UCSD-AML1 (cell line): ENCODE measurements around the gene GPR141.

Source experiments
- DNase-seq: peaks from one replicate; lab custom pipeline; 2025; ENCODE audit not compliant: unreplicated experiment; lab: John Stamatoyannopoulos, UW

GPR141 gene

GRCh38 chr7:37729181-37729580 is 45.6 kb downstream of the GPR141 start:
- no peak for DNase-seq

- DNase-seq, result no peak
Observed at GRCh38 chr7:37730501-37730900, 46.9 kb downstream of the GPR141 start.

- DNase-seq, result peak; percentile 17
Observed at GRCh38 chr7:37732253-37732652, 48.7 kb downstream of the GPR141 start.

DNA sequence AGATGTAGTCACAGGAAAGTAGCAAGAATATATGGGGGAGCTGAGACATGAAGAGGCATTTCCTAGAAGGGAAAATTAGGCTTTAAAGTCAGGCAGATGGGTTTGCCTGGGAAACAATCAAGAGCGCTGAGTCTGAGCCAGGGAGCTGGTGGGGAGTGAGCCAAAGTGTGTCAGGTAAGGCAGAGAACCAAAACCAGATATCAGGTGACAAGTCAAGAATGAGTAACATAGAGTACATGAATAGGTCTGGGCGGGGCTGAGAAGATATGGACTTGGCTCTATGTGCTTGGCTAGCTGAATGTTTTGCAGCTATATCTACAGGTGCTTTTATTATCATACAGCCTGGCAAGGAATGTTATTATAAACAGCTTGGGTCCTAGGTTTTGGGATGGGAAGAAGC is 49.3 kb downstream of the GPR141 start:
- no peak for DNase-seq

DNA sequence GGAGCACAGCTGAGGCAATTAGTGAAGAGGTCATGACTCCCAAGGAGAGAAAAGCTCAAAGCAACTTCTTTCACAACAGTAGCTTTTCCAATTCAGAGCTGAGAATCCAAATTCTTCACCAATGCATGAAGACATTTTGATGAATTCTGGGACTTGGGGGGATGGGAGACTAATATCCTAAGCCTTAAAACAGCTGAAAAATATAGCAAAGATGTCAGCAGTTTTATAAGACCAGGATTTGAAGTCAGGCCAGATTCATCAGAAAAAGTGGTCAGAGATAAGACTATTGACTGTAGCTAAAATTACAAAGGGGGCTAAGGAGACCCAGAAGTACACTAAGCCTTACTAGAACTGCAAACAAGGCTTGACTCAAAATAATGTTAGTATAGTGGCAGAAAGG is 51.6 kb downstream of the GPR141 start:
- no peak for DNase-seq

DNA sequence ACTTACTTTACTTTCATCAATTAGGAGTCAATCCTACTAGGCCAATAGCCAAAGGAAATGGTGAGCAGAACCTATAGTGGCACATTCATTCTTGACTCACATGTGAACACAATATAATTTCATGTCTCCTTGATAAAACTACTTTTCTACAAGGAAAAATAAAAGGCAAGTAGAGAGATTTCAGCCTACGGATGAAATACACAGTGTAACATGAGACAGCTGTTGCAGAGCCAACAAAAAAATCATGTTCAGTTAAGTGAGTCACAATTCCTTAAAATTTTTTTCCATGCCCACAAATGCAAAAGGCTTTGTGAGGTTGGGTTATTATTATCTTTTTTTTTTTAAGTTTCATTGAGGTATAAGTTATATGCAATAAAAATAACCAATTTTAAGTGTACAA is 54.8 kb downstream of the GPR141 start:
- DNase-seq, result no peak

DNA sequence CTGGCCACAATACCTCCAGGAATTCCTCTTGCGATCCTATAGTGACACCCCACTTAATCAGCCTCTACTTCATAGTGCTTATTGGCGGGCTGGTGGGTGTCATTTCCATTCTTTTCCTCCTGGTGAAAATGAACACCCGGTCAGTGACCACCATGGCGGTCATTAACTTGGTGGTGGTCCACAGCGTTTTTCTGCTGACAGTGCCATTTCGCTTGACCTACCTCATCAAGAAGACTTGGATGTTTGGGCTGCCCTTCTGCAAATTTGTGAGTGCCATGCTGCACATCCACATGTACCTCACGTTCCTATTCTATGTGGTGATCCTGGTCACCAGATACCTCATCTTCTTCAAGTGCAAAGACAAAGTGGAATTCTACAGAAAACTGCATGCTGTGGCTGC is 56.8 kb downstream of the GPR141 start:
- DNase-seq, result no peak

GRCh38 chr7:37741776-37742175 is 58.2 kb downstream of the GPR141 start:
- no peak for DNase-seq

GRCh38 chr7:37751096-37751495 is 67.5 kb downstream of the GPR141 start:
- DNase-seq, result no peak

DNA sequence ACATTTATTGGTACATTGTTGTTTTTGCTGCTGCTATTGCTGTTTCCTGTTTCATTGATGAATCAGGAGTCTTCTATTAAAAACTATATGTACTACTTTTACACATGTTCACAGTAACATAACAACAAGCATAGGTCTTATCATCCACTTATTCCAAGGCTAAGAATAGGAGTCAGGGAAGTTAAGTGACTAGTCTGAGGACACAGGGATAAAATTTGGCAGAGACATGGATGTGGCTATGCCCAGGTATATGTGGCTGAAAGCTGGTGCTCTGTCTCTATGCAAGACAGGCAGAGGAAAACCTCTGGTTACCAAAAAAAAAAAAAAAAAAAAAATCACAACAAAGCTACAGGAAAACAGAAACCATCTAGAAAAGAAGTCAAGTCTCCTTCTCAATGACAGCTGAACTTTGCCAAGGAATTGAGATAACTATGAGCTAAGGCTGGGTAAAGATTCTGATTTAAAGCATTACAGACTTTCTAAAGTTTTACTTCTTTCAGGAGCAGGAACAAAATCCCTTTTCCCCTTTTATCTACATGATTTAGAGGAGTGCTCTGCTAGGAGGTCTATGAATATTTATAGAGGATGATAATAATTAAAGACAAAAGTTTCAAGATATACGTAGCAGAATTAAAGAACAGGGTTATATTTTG is 70.0 kb downstream of the GPR141 start:
- DNase-seq, result no peak

DNA sequence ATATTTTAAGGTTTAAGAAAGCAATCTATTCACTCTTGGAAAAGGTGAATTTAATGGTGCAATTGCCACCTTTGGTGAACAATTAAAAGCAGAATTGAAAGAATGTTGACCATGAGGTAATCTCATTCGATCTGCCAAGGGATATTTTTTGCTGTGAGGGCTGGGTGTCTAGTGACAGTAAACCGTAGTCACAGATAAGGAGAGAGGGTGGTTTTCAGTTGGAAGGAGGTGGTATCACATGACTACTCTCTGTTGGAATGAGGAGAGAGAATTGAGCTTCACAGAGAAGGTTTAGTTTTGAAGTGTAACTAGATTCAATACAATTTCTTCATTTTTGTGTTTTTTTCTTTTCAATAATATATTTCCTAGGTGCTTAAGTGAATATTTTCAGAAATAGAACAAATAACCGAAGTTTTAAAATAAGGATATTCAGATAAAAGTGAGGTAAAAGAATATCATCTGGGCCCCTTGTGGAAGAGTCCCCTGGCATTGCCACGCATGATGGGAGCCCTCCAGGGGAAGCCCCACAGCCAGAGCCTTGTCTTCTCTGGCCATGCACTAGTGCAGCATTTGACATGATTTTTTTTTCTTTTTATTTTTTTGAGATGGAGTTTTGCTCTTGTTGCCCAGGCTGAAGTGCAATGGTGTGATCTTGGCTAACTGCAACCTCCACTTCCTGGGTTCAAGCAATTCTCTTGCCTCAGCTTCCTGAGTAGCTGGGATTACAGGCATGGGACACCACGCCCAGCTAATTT is 73.4 kb downstream of the GPR141 start:
- DNase-seq, result no peak

DNA sequence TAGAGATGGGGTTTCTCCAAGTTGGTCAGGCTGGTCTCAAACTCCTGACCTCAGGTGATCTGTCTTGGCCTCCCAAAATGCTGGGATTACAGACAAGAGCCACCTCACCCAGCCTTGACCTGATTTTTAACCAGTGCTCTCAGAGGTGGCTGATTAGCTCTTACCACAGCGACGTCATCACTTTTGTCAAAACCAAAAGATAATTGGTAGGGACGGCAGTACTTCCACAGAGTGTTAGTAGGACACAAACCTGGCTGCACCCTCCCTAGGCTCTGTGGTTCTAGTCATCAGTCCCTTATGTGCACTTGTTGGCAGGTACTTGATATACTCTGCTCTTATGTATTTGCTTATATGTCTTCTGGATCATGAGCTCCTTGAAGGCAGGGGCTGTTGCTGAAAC is 74.0 kb downstream of the GPR141 start:
- DNase-seq, result no peak

GRCh38 chr7:37758501-37759045 is 75.0 kb downstream of the GPR141 start:
- no peak for DNase-seq

DNA sequence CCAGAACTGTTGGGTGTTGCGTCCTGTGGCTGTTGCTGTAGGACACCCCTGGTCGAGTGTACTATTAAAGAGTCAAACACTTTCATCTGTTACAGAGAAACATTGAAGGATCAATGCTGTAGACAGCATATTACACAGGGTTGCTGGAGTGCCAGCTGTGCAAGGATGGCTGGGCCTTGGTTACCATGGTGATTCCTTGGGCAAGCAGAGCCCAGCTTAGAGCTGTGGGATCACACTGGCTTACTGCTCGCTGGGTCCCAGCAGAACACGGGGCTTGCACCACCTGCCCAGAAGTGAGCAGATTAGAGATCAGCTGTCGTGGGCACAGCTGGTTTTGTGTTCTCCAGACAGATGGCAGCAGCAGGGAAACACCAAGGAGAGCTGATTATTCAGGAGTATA is 76.0 kb downstream of the GPR141 start:
- DNase-seq, result no peak

DNA sequence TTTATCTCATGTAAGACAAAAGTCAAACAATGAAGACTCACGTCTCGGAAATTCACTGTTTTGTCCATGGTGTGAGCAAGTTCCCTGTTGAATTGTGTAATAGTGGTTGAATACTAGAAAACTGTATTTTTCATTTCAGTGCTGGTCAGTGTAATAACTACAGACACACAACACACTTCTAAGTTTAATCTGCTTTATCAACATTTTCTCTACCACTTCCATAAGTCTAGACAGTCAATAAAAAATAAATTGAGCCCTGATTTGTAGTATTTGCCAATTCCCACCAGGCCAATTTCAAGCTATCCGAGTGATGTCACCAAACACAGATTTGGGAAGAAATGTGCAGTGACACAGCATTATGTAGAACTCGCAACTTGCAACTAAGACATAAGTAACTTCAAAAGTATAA is 81.9 kb downstream of the GPR141 start:
- DNase-seq, result no peak

DNA sequence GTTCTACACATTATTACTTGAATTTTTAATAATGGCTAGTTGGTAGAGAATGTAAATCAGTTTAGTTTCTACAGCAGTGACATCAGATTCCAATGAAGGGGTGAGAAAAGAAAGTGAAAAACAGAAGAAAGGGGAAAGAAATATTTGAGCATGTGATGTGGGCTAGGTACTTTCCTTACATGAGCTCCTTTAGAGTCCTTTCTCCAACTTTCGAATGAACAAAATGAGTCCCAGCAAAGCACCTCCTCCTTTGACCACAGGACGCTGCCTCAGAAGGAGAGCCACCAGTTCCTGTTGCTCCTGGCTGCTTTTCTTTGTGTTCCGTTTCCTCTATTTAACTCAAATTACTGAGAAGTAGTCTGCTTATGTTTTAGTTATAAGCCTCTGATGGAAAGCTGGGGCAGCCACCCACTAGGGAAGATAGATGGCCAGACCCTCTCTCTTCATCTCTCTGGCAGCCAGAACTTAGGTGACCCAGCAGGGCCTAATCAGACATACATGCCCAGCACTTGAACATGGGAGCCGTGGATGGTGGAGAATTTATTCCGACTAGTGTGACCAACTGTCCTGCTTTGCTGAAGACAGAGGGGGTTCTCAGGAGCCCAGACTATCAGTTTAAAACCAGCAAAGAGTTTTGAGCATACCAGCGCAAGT is 82.4 kb downstream of the GPR141 start:
- DNase-seq, result peak; percentile 27

GRCh38 chr7:37768611-37769010 is 85.0 kb downstream of the GPR141 start:
- no peak for DNase-seq

GRCh38 chr7:37769291-37769690 is 85.7 kb downstream of the GPR141 start:
- DNase-seq, result no peak

- no peak for DNase-seq
Observed at GRCh38 chr7:37769726-37770125, 86.2 kb downstream of the GPR141 start.

- DNase-seq, result peak; percentile 11
Observed at GRCh38 chr7:37770838-37771237, 87.3 kb downstream of the GPR141 start.

- DNase-seq, result no peak
Observed at GRCh38 chr7:37771342-37771741, 87.8 kb downstream of the GPR141 start.

GRCh38 chr7:37771801-37772200 is 88.2 kb downstream of the GPR141 start:
- DNase-seq, result no peak
